Neuronal stem cell (in vitro differentiated cells): ENCODE data around the gene PYURF.

Experiments
- DNase-seq: peaks from one replicate; pipeline ENCODE4 v3.0.0-alpha.2; 2013; ENCODE audit warnings: low spot score
- H2AFZ ChIP-seq: one replicate; pipeline ENCODE4 v1.6.1; 2013; ENCODE audit warnings: mild to moderate bottlenecking, low read length, inconsistent platforms
- H2AK5ac ChIP-seq: 2 replicates; pipeline ENCODE4 v1.6.1; 2013; ENCODE audit warnings: low read depth, mild to moderate bottlenecking, inconsistent platforms, low read length, moderate library complexity, mixed read lengths
- H2BK120ac ChIP-seq: 2 replicates; pipeline ENCODE4 v1.6.1; 2013; ENCODE audit warnings: low read depth, mild to moderate bottlenecking, inconsistent platforms, low read length, moderate library complexity, mixed read lengths
- H2BK12ac ChIP-seq: one replicate; pipeline ENCODE4 v1.6.1; 2013; ENCODE audit warnings: low read length, inconsistent platforms
- H2BK15ac ChIP-seq: 2 replicates; pipeline ENCODE4 v1.6.1; 2013; ENCODE audit warnings: mild to moderate bottlenecking, low read length, inconsistent platforms, mixed read lengths
- H2BK5ac ChIP-seq: one replicate; pipeline ENCODE4 v1.6.1; 2013; ENCODE audit warnings: inconsistent platforms, mild to moderate bottlenecking, low read length, moderate library complexity
- H3K14ac ChIP-seq: one replicate; pipeline ENCODE4 v1.6.1; 2013; ENCODE audit warnings: low read length, inconsistent platforms
- H3K18ac ChIP-seq: 2 replicates; pipeline ENCODE4 v1.6.1; 2013; ENCODE audit warnings: low read length, inconsistent platforms
- H3K23ac ChIP-seq: 2 replicates; pipeline ENCODE4 v1.6.1; 2013; ENCODE audit warnings: low read depth, mild to moderate bottlenecking, mixed read lengths, low read length, inconsistent platforms; ENCODE audit not compliant: poor library complexity
- H3K27ac ChIP-seq: replicated peaks from 3 replicates; pipeline ENCODE4 v1.5.1; 2013; ENCODE audit warnings: low read length, inconsistent platforms
- H3K27me3 ChIP-seq, 3 experiments: 2 replicates each; pipeline ENCODE4 v1.6.1; 2013; ENCODE audit warnings: low read length in 3 of 3, mild to moderate bottlenecking in 2 of 3, inconsistent platforms in 1 of 3, low read depth in 1 of 3, mixed read lengths in 1 of 3, moderate library complexity in 1 of 3; ENCODE audit not compliant: control insufficient read depth in 3 of 3, insufficient read depth in 3 of 3
- H3K36me3 ChIP-seq, 2 donors: replicated peaks in 1 of 2; 2 replicates each; pipeline ENCODE4 v1.6.1; 2013; ENCODE audit warnings: low read length in 2 of 2; ENCODE audit not compliant: control insufficient read depth in 2 of 2, insufficient read depth in 2 of 2
- H3K4ac ChIP-seq: 2 replicates; pipeline ENCODE4 v1.6.1; 2013; ENCODE audit warnings: inconsistent platforms, mild to moderate bottlenecking, low read length, moderate library complexity
- H3K4me1 ChIP-seq, 2 donors: 1 replicate in 1 of 2; 2 replicates in 1 of 2; pipeline ENCODE4 v1.6.1; 2013; ENCODE audit warnings: low read length in 2 of 2, low read depth in 1 of 2; ENCODE audit not compliant: control insufficient read depth in 2 of 2, insufficient read depth in 1 of 2
- H3K4me2 ChIP-seq: one replicate; pipeline ENCODE4 v1.6.1; 2013; ENCODE audit warnings: mild to moderate bottlenecking, low read length, inconsistent platforms; ENCODE audit not compliant: insufficient read depth, poor library complexity, severe bottlenecking
- H3K4me3 ChIP-seq, 2 donors: 2 replicates each; pipeline ENCODE4 v1.5.1; 2013; ENCODE audit warnings: low read length in 2 of 2, mild to moderate bottlenecking in 2 of 2, inconsistent platforms in 1 of 2, moderate library complexity in 1 of 2
- H3K79me1 ChIP-seq: one replicate; pipeline ENCODE4 v1.6.1; 2013; ENCODE audit warnings: low read depth, mild to moderate bottlenecking, inconsistent platforms, low read length, moderate library complexity
- H3K9ac ChIP-seq: one replicate; pipeline ENCODE4 v1.6.1; 2013; ENCODE audit warnings: mild to moderate bottlenecking, low read depth, low read length, inconsistent platforms; ENCODE audit not compliant: poor library complexity
- H3K9me3 ChIP-seq, 2 donors: replicated peaks in 1 of 2; 2 replicates each; pipeline versions ENCODE3 to v1.6.1; 2013; ENCODE audit warnings: low read length in 2 of 2, mild to moderate bottlenecking in 2 of 2, inconsistent platforms in 1 of 2, low read depth in 1 of 2, mixed read lengths in 1 of 2, moderate library complexity in 1 of 2; ENCODE audit not compliant: control insufficient read depth in 2 of 2, insufficient read depth in 1 of 2
- H4K8ac ChIP-seq: one replicate; pipeline ENCODE4 v1.6.1; 2013; ENCODE audit warnings: low read depth, mild to moderate bottlenecking, inconsistent platforms, low read length, moderate library complexity
- H4K91ac ChIP-seq: one replicate; pipeline ENCODE4 v1.6.1; 2013; ENCODE audit warnings: low read length, low read depth, mild to moderate bottlenecking, inconsistent platforms; ENCODE audit not compliant: poor library complexity
- WGBS, 2 donors: extraction: QIAGEN DNeasy Blood & Tissue Kit; methylation state at CpG; one replicate each; pipeline ENCODE4 v1.1.7; 2013; ENCODE audit warnings: missing lambda C conversion rate in 2 of 2, mixed read lengths in 1 of 2; ENCODE audit not compliant: insufficient read length in 2 of 2, insufficient replicate concordance in 1 of 2; ENCODE audit errors: extremely low coverage in 2 of 2; 5-methylcytosine and 5-hydroxymethylcytosine counted together

The PYURF gene

DNA sequence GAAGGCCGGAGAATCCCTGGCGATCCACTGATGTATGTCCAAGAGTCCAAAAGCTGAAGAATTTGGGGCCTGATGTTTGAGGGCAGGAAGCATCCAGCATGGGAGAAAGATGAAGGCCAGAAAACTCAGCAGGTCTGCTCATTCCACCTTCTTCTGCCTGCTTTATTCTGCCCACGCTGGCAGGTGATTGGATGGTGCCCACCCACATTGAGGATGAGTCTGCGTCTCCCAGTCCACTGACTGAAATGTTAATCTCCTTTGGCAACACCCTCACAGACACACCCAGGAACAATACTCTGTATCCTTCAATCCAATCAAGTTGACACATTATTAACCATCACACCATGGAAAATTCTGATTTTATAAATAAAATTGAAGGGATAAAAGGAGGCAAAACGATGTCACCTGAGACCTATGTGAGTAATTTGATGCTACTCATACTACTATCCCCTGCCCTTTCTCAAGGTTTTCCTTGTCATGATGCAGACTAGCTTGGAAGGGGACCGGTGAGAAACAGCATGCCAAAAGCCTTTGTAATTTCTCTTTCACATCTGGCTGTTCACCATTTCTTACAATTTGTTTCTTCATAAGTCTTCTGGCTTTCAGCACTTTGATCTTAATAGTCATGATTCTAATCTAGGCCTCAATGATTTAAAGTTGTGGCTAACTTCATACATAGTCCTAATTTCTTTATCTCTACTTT, 9.7 kb upstream of the PYURF start:
- no peak overlapping the region for H2BK5ac ChIP-seq
- WGBS, 2 donors = no CpG with 5 or more reads among the region's 6 CpGs
- no peaks in the 10 kb centered on the region for H3K36me3 ChIP-seq
- H3K14ac ChIP-seq = no peak overlapping the region
- peaks cover 0 to 1% of the 10 kb centered on the region in 2 donors for H3K4me1 ChIP-seq
- H3K27ac ChIP-seq = no peak overlapping the region
- no peak overlapping the region for H4K91ac ChIP-seq
- H3K4me2 ChIP-seq = no peak overlapping the region
- no peak overlapping the region for H3K4me3 ChIP-seq
- H2AFZ ChIP-seq = no peak overlapping the region
- H3K9ac ChIP-seq = no peak overlapping the region
- H3K79me1 ChIP-seq = no peaks in the 10 kb centered on the region
- no peak overlapping the region for H2BK12ac ChIP-seq
- no peak overlapping the region for H2AK5ac ChIP-seq
- no peaks in the 10 kb centered on the region for H3K9me3 ChIP-seq
- peaks cover 0 to 6% (median 0%) of the 10 kb centered on the region in 3 experiments for H3K27me3 ChIP-seq
- H3K23ac ChIP-seq = no peak overlapping the region
- H3K4ac ChIP-seq = no peak overlapping the region
- no peak for DNase-seq
- H4K8ac ChIP-seq = no peak overlapping the region
- no peak overlapping the region for H2BK120ac ChIP-seq
- H3K18ac ChIP-seq = no peak overlapping the region
- H2BK15ac ChIP-seq = no peak overlapping the region

DNA sequence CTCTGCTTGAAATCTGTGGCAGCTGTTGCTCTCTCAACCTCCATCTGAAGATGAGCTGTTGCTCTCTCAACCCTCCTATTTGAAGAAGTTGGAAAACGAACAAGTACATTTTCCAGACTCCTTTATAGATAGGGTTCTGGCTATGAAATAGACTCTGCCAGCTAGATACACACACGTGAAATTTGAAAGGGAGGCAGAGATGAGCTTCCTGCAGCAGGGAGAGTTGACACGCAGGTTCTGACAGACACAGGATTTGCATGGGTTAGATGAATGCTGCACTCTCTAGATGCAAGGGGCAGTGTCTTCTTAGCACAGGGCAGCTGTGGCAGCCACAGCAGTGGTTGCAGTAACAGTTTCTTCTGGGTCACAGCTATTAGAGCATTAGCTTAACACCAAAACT, 8.0 kb upstream of the PYURF start:
- no peak overlapping the region for H2AK5ac ChIP-seq
- H3K14ac ChIP-seq = no peak overlapping the region
- no peak overlapping the region for H4K91ac ChIP-seq
- peaks cover 0 to 1% of the 10 kb centered on the region in 2 donors for H3K4me1 ChIP-seq
- WGBS, 2 donors = no CpG with 5 or more reads among the region's 3 CpGs
- no peak overlapping the region for H3K4ac ChIP-seq
- H2AFZ ChIP-seq = peak overlapping the region; percentile 65
- no peaks in the 10 kb centered on the region for H3K79me1 ChIP-seq
- no peaks in the 10 kb centered on the region for H3K9me3 ChIP-seq
- H3K36me3 ChIP-seq = no peaks in the 10 kb centered on the region
- H2BK120ac ChIP-seq = no peak overlapping the region
- no peak overlapping the region for H3K9ac ChIP-seq
- H3K4me3 ChIP-seq = no peak overlapping the region
- H3K4me2 ChIP-seq = no peak overlapping the region
- H2BK5ac ChIP-seq = no peak overlapping the region
- H3K27ac ChIP-seq = no peak overlapping the region
- H3K27me3 ChIP-seq = peaks cover 0 to 6% (median 0%) of the 10 kb centered on the region in 3 experiments
- H3K18ac ChIP-seq = no peak overlapping the region
- no peak overlapping the region for H3K23ac ChIP-seq
- DNase-seq = no peak
- H2BK15ac ChIP-seq = no peak overlapping the region
- no peak overlapping the region for H2BK12ac ChIP-seq
- no peak overlapping the region for H4K8ac ChIP-seq

DNA sequence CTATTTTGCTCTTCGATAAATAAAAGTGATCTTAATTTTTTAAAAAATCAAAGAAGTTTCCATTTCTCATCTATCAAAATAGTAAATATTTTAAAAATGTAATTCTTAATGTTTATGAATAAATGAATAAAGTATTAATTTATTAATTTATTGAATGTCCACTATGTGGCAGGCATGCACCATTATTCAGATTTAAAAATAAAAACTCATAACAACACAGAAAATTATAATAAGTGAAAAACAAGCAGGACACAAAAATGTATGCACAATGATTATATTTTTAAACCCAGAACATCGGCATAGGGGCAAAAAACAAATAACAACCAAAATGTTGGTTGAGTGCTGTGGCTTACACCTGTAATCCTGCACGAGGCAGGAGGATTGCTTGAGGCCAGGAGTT, 5.3 kb upstream of the PYURF start:
- Histone ChIP-seq H3K79me1 (no peaks in the 10 kb centered on the region), H2AK5ac (no peak overlapping the region), H3K18ac (no peak overlapping the region), H3K4me3 (no peak overlapping the region), H2BK5ac (no peak overlapping the region), H4K91ac (no peak overlapping the region), H3K36me3 (no peaks in the 10 kb centered on the region), H4K8ac (no peak overlapping the region), H3K9ac (no peak overlapping the region), H3K9me3 (no peaks in the 10 kb centered on the region), H3K27me3 (no peaks in the 10 kb centered on the region), H2BK120ac (no peak overlapping the region), H3K23ac (no peak overlapping the region), H3K4ac (no peak overlapping the region), H2AFZ (no peak overlapping the region), H3K27ac (no peak overlapping the region), H2BK12ac (no peak overlapping the region), H3K14ac (no peak overlapping the region), H2BK15ac (no peak overlapping the region), H3K4me1 (peaks cover 2 to 3% of the 10 kb centered on the region in 2 donors), H3K4me2 (no peak overlapping the region)
- no CpG with 5 or more reads among the region's 3 CpGs for WGBS, 2 donors
- DNase-seq = no peak

DNA sequence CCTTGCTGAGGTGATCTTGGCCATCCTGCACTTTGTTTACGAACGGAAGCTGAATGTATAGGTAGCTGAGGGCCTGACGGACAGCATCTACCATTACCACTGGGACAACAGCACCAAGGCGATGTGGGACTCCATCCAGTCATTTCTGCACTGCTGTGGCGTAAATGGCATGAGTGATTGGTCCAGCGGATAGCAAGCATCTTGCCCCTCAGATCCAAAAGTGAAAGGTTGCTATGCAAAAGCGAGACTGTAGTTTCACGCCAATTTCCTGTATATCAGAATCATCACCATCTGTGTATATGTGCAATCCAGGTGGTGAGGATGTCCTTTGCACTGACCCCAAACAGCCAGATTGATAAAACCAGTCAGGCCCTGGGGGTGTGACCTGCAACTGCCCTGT, 4.2 kb upstream of the PYURF start:
- Histone ChIP-seq H3K4ac (no peak overlapping the region), H3K4me3 (no peak overlapping the region), H3K23ac (no peak overlapping the region), H2BK5ac (no peak overlapping the region), H3K9me3 (no peaks in the 10 kb centered on the region), H2AK5ac (peak overlapping the region; percentile 89), H4K8ac (no peak overlapping the region), H3K18ac (no peak overlapping the region), H2BK12ac (no peak overlapping the region), H3K9ac (peak overlapping the region; percentile 0), H2BK120ac (no peak overlapping the region), H3K27me3 (no peaks in the 10 kb centered on the region), H4K91ac (no peak overlapping the region), H3K4me2 (no peak overlapping the region), H3K79me1 (peaks cover 4% of the 10 kb centered on the region), H2BK15ac (no peak overlapping the region), H3K27ac (no peak overlapping the region), H3K4me1 (peaks cover 2% of the 10 kb centered on the region in 2 donors), H2AFZ (no peak overlapping the region), H3K14ac (no peak overlapping the region), H3K36me3 (no peaks in the 10 kb centered on the region)
- DNase-seq = no peak
- WGBS, 2 donors = no CpG with 5 or more reads among the region's 8 CpGs
